ENCODE measurements around the gene CHRNE.
A peak's percentile ranks its signal among the peaks of the same experiment; 100 is the strongest.
"Not testable (repeated sequence)": the region's sequence is repeated elsewhere in the genome, so short reads cannot be mapped to it uniquely, and the experiment has no call there.

CHRNE gene

GRCh38 chr17:4887581-4887980, 15.3 kb downstream of the CHRNE start:
- DNase-seq (ENCODE audit: low spot score): no peak

GRCh38 chr17:4886830-4887229, 16.1 kb downstream of the CHRNE start:
- DNase-seq (ENCODE audit: low spot score): no peak

GRCh38 chr17:4884489-4884888, 18.4 kb downstream of the CHRNE start:
- DNase-seq (ENCODE audit: low spot score): no peak

DNA sequence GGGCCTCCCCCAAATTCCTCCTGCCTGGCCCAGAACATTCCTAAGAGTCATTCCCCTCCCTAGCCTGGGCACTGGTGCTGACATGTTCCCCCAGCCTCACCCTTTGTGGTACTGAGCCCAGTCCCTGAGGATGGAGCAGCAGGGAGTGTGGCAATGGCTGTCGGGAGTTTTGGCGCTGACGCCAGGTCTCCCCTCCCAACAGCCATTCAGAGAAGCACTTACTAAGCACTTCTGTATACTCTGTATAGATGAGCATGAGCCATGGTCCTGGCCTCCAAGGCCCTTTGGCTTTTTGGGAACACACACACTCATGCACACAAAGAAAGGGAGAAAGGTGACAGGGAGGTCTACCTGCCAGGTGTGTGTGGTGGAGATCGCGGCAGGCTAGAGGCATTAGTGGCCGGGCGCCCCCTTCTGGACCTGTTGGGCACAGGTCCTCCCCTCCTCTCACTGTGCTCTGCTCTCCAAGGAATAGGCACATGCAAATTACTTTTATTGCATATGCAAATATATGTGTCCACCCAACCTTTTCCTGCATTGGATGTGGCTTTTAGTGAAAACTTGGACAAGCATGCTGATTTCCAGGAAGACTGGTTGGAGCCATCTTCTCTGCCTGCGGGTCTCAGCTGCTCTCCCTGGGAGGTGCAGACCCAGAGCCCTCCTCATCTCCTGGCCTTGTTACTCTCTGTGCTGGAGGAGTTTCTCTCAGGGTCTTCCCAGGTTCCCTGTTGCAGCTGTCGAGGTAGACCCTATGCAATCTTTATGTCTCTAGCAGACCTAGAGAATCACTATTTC, 20.9 kb downstream of the CHRNE start:
- DNase-seq (ENCODE audit: low spot score): peak; percentile 67

GRCh38 chr17:4880857-4881256, 22.0 kb downstream of the CHRNE start:
- DNase-seq (ENCODE audit: low spot score): no peak

DNA sequence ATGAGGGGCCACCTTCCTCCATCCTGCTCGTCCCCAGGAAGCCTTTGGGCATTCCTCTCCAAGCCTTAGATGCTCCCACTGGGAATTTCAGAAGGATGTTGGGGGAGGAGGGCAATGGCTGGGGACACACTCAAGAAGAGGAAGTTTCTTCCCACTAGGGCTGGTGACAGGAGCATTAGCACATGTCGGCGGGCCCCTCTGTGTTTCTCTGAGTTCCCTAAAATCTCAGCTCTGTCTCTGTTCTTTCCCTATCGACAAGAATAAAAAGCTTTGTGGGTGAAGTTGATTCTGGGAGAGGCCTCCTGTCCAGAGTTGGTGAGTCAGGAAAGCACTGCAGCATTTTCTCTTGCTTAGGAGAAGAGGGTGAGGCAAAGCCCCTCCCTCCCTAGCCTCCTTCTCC, 23.3 kb downstream of the CHRNE start:
- no peak for DNase-seq (ENCODE audit: low spot score)

GRCh38 chr17:4877089-4877488, 25.8 kb downstream of the CHRNE start:
- DNase-seq (ENCODE audit: low spot score): no peak

DNA sequence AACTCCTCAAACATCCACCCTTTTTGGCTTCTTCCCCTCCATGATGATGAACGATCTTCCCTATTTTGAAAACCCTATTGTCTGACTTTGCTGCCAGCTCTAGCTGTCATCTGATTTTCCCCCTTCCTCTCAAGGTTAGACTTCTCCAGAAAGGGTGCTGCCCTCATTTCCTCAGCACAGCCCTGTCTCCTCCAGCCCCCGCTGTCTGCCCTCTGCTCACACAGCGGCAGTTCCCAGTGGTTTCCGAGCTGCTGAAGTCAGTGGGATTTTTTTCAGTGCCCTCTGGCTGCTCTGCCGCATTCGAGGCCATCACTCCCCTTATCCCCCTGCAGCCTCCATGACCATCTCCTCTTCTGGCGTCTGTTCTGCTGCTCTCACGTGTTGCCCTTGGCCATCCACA, 30.1 kb downstream of the CHRNE start:
- no peak for DNase-seq (ENCODE audit: low spot score)

GRCh38 chr17:4870855-4871254, 32.0 kb downstream of the CHRNE start:
- DNase-seq (ENCODE audit: low spot score): no peak

- not testable (repeated sequence) for DNase-seq (ENCODE audit: low spot score)
These were observed 33.6 kb downstream of the CHRNE start for GRCh38 chr17:4869058-4869998.

DNA sequence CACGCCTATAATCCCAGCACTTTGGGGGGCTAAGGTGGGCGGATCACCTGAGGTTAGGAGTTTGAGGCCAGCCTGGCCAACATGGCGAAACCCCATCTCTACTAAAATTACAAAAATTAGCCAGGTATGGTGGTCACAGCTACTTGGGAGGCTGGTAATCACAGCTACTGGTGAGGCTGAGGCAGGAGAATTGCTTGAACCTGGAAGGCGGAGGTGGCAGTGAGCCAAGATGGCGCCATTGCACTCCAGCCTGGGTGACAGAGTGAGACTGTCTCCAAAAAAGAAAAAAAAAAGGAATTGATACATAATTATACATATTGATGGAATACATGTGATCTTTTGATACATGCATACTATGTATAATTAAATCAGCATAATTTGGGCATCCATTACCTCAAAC, 35.4 kb downstream of the CHRNE start:
- not testable (repeated sequence) for DNase-seq (ENCODE audit: low spot score)

DNA sequence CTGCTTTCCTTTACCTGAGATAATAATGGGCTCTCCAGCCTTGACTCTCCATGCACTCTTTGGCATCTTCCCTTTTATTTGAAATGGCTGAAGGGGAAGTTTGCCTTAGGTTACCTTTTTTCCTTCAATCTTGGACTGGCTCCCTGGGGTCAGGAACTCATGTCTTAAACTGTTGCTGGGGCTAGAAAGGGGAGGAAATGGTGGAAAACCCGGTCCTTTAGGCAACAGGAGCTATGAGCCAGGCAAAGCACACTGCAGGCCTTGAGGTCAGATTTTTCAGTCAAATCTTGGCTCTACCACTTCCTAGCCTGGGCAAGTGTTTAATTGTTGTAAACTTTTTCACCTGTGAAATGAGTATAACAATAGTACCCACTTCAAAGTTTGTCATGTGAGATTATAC, 39.6 kb downstream of the CHRNE start:
- DNase-seq (ENCODE audit: low spot score): no peak

- DNase-seq (ENCODE audit: low spot score): no peak
These were observed 40.2 kb downstream of the CHRNE start for GRCh38 chr17:4862720-4863119.

- no peak for DNase-seq (ENCODE audit: low spot score)
These were observed 41.8 kb downstream of the CHRNE start for GRCh38 chr17:4861052-4861451.

- DNase-seq (ENCODE audit: low spot score): no peak
These were observed 42.2 kb downstream of the CHRNE start for GRCh38 chr17:4860651-4861050.

DNA sequence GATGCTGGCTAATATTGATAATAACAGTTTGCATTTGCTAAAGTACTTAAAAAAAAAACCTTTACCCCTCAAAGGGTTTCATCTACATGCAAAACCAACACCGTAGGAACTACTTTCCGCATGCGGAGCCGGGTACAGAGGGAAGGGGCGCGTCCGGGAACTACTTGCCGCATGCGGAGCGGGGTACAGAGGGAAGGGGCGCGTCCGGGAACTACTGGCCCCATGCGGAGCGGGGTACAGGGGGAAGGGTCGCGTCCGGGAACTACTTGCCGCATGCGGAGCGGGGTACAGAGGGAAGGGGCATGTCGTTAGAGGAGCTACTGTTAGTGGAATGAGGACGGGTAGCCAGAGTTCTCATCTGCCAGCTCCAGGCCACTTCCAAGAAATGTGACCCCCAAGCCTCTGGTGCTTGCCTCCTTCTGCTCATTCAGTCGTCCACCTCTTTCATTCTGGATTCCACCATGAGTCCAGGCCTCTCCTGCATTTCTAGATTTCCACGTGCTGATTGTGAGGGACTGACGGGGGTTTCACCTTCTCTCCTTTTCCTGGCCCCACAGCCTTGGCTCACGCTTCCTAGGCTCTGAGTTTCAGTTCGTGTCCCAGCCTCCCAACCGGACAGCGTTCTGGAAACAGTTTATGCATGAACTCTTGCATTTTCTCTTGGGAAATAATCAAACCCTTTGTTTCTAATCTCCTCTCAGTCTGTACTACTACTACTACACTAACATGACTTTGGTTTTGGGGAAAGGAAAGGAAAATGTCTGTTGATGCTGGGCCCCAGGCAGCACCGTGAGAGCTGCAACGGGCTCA, 42.9 kb downstream of the CHRNE start:
- no peak for DNase-seq (ENCODE audit: low spot score)

DNA sequence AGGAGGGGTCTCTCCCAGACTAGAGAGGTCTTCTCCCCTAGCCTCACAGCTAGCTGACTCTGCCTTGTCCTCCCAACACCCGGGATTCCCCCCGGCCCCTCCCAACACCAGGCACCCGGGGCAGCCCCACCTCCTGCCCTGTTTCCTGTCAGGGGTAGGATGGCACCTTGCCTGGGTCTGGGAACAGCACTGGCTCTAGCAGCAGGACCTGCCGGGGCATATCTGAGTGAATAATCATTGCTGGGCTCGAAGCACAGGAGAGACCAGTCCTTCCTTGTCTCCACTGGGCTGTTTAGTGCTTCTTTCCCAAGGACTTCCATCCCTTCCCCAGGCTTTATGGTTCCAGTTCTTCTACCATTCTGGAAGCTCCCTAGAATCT, 44.0 kb downstream of the CHRNE start:
- DNase-seq (ENCODE audit: low spot score): peak; percentile 86

DNA sequence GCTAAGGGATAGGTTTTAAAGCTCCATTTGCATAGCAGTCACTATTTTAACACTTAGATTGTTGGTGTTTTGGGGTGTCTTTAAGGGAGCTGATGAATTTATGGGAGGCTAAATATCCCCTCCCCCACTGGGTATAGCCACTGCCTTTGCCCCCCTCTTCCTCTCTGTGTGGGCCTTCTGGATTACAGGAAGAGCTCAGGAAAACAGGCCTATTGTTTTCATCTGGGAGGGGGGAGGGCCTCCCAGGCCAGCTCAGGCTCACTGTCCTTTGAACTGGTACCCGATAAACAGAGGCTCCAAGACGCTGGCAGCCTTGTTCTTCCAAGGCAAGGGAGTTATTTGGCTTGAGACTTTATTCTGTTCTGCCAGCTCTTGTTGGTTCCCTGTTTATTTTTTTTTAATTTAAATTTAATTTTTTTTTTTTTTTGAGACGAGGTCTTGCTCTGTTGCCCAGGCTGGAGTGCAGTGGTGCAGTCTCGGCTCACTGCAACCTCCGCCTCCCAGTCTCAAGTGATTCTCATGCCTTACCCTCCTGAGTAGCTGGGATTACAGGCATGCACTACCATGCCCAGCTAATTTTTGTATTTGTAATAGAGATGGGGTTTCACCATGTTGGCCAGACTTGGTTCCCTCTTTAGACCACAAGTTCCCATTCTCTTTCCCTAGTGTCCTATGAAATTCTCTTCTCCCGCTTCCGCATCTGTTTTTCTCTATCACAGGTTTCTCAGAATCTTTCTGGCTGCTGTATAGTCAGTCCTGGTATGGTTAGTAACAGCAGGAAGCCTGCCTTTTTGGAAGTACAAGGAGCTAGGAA, 44.6 kb downstream of the CHRNE start:
- peak; percentile 45 for DNase-seq (ENCODE audit: low spot score)

- DNase-seq (ENCODE audit: low spot score): not testable (repeated sequence)
These were observed 45.6 kb downstream of the CHRNE start for GRCh38 chr17:4857347-4857746.

DNA sequence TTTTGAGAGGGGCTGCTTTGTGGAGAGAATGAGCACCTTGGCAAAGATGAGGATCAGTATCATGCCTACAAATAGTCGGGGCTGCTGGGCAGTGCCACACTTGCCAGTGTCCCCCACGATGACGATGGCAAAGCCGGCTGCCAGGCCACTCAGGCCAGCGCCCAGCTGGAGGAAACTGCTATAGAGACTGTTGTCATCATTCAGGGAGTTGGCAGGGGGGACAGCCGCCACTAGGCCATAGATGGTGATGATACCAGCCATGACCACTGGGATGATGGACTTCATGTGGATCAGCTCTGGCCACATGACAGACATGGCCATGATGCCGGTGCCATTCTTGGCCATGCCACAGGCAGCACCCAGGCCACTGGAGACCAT, 46.0 kb downstream of the CHRNE start:
- no peak for DNase-seq (ENCODE audit: low spot score)

DNA sequence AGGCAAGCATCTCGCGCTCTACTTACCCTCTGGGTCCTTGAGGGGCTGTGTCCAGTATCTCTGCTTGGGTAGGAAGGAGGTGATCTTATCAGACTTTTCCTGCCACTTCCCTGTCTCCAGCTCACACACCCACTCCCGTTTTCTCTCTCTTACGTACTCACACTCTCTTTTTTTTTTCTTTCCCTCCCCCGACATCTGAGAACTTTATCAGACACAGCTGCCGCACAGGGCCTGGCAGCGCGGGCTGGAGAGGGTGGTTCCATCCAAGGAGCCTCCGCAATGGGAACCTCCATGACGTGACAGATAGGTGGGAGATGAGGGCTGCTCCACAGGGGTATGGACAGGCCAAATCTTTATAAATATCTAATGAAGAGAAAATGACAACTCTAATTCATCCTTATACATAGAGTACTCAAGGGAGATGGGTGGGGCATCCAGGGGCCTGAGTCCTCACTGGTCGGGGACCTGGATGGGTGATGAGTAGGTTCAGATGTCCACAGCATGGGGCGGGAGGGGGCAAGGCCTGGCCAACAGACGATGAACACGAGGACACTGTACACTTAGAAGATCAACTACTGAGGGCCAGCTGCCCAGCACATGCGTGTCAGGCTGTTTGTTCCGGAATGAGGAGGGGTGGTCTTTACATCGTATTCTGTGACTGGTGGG, 46.5 kb downstream of the CHRNE start:
- no peak for DNase-seq (ENCODE audit: low spot score)
